IgD-negative memory B cell (primary cell): ENCODE data around the gene C10orf71. TPM values are rescaled to one million over a fixed set of nuclear protein-coding genes. Genes with fewer than 3 reads are reported as not detected.

Experiments
- H3K27ac Mint-ChIP-seq, 3 donors: one replicate each; pipeline ENCODE4 v1.8.0; 2020 to 2022; ENCODE audit warnings: mild to moderate bottlenecking in 3 of 3, mixed read lengths in 3 of 3, moderate library complexity in 1 of 3
- H3K27me3 Mint-ChIP-seq: one replicate; pipeline ENCODE4 v1.8.0; 2021; ENCODE audit warnings: mixed read lengths
- H3K36me3 Mint-ChIP-seq: one replicate; pipeline ENCODE4 v1.8.0; 2020; ENCODE audit warnings: mild to moderate bottlenecking, mixed read lengths
- H3K4me1 Mint-ChIP-seq, 3 donors: one replicate each; pipeline ENCODE4 v1.8.0; 2020 to 2022; ENCODE audit warnings: mixed read lengths in 3 of 3, mild to moderate bottlenecking in 1 of 3
- H3K4me3 Mint-ChIP-seq, 4 donors: one replicate each; pipeline ENCODE4 v1.8.0; 2020 to 2022; ENCODE audit warnings: mild to moderate bottlenecking in 4 of 4, mixed read lengths in 4 of 4, moderate library complexity in 3 of 4
- H3K9me3 Mint-ChIP-seq, 3 donors: one replicate each; pipeline ENCODE4 v1.8.0; 2020 to 2021; ENCODE audit warnings: mixed read lengths in 3 of 3, mild to moderate bottlenecking in 1 of 3
- polyA plus RNA-seq: library from polyadenylated mRNA; unstranded; fragments of 300-500 nt; fragmentation: Illumina TruSeq; gene quantifications from one replicate; pipeline ENCODE4 v1.2.3, GENCODE V29; 2021

C10orf71 gene
- polyA plus RNA-seq, 1 donor from 2014 or later: not detected

DNA sequence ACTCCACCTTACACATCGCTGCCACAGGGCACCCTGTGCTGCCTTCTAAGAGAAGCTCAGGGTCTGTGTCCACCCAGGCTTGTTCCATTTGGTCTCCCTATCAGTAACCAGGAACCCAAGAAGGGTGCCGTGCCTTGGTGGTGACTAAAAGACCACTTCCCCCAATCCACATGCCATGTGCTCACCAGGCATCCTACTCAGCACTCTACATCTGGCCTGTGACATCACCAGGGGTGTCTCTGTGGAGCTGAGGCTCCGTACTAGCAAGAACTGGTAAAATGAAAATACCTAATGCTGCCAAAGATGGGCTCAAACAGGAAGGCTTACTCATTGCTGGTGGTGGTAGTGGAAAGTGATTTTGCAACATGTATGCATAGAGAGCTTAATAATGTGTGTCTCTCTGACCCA, 19.0 kb upstream of the C10orf71 start:
- H3K36me3 Mint-ChIP-seq: peaks cover 2% of the 10 kb centered on the region
- H3K4me1 Mint-ChIP-seq: no peaks in the 10 kb centered on the region
- no peak overlapping the region for H3K4me3 Mint-ChIP-seq
- H3K27me3 Mint-ChIP-seq: peaks cover 14% of the 10 kb centered on the region
- no peaks in the 10 kb centered on the region for H3K9me3 Mint-ChIP-seq
- H3K27ac Mint-ChIP-seq: no peak overlapping the region

DNA sequence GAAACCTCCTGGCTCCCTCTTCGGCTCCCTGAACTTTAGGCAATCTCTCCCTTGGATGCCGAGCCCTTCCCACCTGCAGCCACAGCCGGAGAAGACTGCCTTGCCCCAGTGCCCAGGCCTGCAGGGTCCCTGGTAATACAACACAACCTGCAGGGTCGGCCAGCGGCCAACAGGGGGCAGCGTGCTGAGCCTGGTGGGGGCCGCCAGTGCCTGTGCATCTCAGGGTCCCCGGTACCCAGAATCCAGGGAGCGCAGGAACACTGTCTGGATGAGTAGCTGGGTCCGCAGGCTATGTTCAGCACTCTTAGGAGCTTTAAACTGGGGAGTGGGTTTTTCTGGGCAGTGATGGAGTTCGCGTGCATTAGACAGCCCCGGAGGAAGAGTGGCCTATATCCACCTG, 17.5 kb upstream of the C10orf71 start:
- no peaks in the 10 kb centered on the region for H3K4me1 Mint-ChIP-seq
- no peak overlapping the region for H3K27ac Mint-ChIP-seq
- H3K27me3 Mint-ChIP-seq: peaks cover 14% of the 10 kb centered on the region
- H3K36me3 Mint-ChIP-seq: peaks cover 2% of the 10 kb centered on the region
- H3K9me3 Mint-ChIP-seq: peaks cover 0 to 2% (median 0%) of the 10 kb centered on the region in 3 donors
- H3K4me3 Mint-ChIP-seq: no peak overlapping the region

DNA sequence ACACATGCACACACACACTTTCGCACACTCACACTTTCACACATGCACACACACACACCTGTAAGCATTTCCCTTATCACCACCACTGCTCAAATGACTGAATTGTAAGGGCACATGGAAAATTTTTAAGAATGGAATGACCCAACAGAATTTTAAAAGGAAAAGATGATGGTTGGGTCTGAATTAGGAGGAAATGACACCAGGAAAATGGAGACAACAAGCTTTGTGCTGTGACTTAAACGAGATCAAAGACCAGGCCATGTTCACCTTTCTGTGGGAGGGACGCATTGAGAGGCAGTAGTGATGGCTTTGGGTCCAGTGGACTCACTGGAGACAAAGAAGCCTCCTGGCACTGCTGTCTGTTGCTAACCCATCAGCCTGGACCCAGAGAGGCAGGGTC, 16.7 kb upstream of the C10orf71 start:
- Mint-ChIP-seq H3K4me3 (no peak overlapping the region), H3K27ac (no peak overlapping the region), H3K27me3 (peaks cover 14% of the 10 kb centered on the region), H3K36me3 (peaks cover 2% of the 10 kb centered on the region), H3K9me3 (peaks cover 0 to 2% (median 0%) of the 10 kb centered on the region in 3 donors), H3K4me1 (no peaks in the 10 kb centered on the region)

DNA sequence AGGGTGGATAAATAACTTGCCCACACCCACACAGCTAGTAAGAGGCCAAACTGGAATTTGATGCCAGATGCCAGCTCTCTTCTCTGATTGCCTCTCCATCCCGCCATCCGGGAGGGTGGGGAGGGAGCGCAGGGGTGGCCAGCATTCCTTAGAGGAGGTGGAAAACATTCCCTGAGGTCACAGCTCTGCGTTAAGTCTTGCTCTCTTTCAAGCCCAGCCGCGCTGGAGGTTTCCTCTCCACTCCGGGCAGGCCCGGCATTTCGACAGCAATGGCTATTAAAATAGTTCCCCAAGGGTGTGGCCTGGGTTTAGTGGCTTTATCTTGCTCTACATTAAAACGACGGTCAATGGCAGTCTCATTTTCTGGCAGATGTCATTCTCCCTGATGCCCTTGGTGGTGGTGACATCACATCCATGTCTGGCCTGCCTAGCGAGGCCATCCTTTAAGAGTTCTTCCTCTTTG, 16.1 kb upstream of the C10orf71 start:
- no peak overlapping the region for H3K27ac Mint-ChIP-seq
- H3K27me3 Mint-ChIP-seq: peaks cover 14% of the 10 kb centered on the region
- no peak overlapping the region for H3K4me3 Mint-ChIP-seq
- peaks cover 0 to 2% (median 0%) of the 10 kb centered on the region in 3 donors for H3K9me3 Mint-ChIP-seq
- no peaks in the 10 kb centered on the region for H3K4me1 Mint-ChIP-seq
- H3K36me3 Mint-ChIP-seq: peaks cover 2% of the 10 kb centered on the region

DNA sequence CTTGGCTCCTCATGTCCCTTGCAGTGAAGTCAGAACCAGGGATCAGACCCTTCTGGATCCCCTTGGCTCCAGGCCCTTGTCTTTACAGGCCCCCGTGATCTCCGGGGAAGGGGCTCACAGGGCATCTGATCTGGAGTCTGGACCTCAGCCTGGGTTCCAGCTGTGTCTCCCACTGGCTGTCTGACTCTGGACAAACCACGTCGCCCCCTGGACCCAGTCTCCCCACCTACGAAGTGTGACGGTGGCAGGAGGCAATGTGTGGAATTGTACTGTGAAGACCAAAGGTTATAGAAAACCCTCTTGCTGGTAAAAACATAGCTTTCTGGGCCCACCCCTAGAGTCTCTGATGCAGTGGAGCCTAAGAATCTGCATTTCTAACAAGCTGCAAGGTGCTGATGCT, 15.5 kb upstream of the C10orf71 start:
- peaks cover 0 to 2% (median 0%) of the 10 kb centered on the region in 3 donors for H3K9me3 Mint-ChIP-seq
- peaks cover 14% of the 10 kb centered on the region for H3K27me3 Mint-ChIP-seq
- no peak overlapping the region for H3K4me3 Mint-ChIP-seq
- H3K36me3 Mint-ChIP-seq: peaks cover 2% of the 10 kb centered on the region
- no peaks in the 10 kb centered on the region for H3K4me1 Mint-ChIP-seq
- no peak overlapping the region for H3K27ac Mint-ChIP-seq

DNA sequence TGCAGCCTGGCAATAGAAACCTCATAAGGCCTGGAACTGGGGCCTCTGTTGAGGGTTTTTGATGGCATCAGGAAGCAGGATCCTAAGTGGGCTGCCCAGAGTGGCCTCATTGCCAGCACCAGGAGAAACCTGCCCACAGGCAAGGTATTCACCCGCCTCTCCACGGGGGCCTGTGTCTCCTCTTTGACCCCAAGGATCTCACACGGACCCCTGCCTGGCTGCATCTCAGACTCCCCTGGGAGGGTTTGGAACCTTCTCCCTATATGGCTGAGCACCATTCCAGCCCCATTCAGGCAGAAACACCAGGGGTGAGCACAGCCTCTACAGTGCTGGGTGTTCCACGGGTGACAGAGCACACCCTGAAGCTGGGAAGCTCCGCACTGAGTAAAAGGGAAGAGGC, 14.6 kb upstream of the C10orf71 start:
- H3K36me3 Mint-ChIP-seq: peaks cover 2% of the 10 kb centered on the region
- no peaks in the 10 kb centered on the region for H3K4me1 Mint-ChIP-seq
- H3K9me3 Mint-ChIP-seq: peaks cover 0 to 2% (median 0%) of the 10 kb centered on the region in 3 donors
- H3K27me3 Mint-ChIP-seq: peaks cover 6% of the 10 kb centered on the region
- no peak overlapping the region for H3K4me3 Mint-ChIP-seq
- H3K27ac Mint-ChIP-seq: no peak overlapping the region

DNA sequence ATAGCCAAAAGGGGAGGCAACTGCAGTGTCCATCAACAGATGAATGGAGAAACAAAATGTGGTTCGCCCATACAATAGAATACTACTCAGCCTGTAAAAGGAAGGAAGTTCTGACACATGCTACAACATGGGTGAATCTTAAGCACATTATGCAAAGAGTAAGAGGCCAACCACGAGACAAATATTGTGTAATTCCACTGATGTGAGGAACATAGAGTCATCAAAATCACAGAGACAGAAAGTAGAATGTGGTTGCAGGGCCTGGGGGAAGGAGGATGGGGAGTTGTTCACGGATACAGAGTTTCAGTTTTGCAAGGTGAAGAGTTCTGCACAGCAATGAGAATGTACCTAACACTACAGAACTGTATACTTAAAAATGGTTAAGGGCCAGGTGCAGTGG, 13.7 kb upstream of the C10orf71 start:
- H3K27me3 Mint-ChIP-seq: peaks cover 3% of the 10 kb centered on the region
- no peak overlapping the region for H3K4me3 Mint-ChIP-seq
- no peaks in the 10 kb centered on the region for H3K4me1 Mint-ChIP-seq
- H3K36me3 Mint-ChIP-seq: no peaks in the 10 kb centered on the region
- H3K9me3 Mint-ChIP-seq: peaks cover 0 to 2% (median 0%) of the 10 kb centered on the region in 3 donors
- H3K27ac Mint-ChIP-seq: no peak overlapping the region

DNA sequence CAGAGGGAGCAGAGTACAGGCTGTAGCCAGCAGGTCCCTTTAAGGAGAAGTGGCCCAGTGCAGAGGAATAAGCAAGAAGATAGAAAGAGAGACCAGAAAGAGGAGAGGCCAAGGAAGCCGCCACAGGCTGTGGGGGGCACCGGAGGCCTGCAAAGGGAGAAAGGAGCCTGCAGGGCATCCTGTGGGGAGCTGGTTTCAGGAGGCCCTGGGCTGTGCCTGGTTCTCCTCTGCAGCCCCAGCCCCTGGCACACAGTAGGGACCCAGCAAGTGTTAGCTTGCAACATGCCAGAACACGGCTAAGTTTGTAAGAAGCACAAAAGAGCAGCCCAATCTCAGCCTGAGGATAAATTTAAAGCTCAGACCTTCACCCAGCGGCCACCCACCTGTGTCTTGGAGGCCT, 12.3 kb upstream of the C10orf71 start:
- Mint-ChIP-seq H3K4me1 (no peaks in the 10 kb centered on the region), H3K27ac (no peak overlapping the region), H3K4me3 (no peak overlapping the region), H3K36me3 (no peaks in the 10 kb centered on the region), H3K27me3 (peaks cover 5% of the 10 kb centered on the region), H3K9me3 (peaks cover 0 to 2% (median 0%) of the 10 kb centered on the region in 3 donors)

DNA sequence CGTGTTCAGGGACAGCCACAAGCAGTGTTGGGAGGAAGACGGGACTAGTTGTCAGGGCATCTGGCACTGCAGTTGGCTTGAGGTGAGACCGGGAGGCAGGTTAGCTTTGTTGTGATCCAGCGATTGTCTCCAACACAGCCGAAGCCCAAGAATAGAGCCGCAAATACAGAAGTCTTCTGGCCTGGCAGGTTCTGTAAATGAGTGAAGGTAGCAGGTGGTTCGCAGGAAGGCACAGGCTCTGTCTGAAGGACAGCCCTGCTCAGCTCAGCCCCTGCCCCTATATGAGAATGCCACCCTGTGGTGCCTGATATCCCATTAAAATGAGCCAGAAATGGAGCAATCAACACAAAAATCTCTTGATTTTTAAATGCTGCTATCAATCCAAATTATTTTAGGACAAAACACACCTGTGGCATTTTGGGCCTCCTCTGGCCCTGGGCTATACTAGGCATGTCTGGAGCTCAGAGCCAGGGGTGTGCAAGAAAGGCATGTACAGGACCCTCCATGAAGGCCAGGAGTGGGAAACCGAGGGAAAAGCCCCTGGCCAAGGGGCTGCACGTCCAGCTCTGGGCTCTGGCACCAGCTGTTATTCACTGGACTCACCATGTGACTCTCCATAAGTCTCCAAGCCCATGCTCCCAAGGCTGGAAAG, 11.2 kb upstream of the C10orf71 start:
- no peaks in the 10 kb centered on the region for H3K4me1 Mint-ChIP-seq
- no peak overlapping the region for H3K27ac Mint-ChIP-seq
- no peak overlapping the region for H3K4me3 Mint-ChIP-seq
- peaks cover 0 to 2% (median 0%) of the 10 kb centered on the region in 3 donors for H3K9me3 Mint-ChIP-seq
- H3K36me3 Mint-ChIP-seq: no peaks in the 10 kb centered on the region
- H3K27me3 Mint-ChIP-seq: peaks cover 4% of the 10 kb centered on the region

DNA sequence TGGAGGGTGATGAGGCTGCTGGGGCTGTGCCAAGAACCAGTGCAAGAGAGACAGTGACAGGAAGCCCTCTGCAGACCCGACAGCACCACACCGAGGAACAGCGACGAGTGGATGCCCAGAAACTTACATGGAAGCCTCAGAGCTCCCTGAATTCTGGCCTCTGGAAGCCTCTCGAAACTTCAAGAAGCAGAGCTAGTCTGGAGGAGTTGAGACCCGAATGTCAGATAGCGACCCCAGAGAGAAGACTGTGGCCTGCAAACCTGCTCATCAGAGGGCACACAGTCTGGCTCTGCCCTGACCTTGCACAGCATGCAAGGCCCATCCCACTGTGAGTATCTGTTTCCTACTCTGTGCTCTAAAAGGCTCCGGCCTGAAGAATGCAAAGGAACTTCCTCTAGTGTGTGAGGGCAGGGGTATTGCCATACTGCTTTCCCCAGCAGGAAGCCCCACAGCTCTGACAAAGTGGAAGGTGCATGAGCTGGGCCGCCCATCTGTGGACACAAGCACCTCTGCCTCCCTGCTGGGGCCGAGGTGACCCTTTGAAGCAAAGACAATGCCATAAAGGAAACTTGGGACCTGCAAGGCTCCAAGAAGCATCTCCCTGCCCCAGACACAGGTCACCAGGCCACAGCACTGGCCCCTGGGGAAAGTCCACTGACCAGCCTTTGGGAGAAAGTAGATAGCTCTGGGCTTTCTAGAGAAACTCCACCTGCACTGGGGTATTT, 10.5 kb upstream of the C10orf71 start:
- H3K36me3 Mint-ChIP-seq: no peaks in the 10 kb centered on the region
- H3K9me3 Mint-ChIP-seq: peaks cover 0 to 2% (median 0%) of the 10 kb centered on the region in 3 donors
- H3K27ac Mint-ChIP-seq: no peak overlapping the region
- H3K4me1 Mint-ChIP-seq: no peaks in the 10 kb centered on the region
- H3K27me3 Mint-ChIP-seq: peaks cover 4% of the 10 kb centered on the region
- no peak overlapping the region for H3K4me3 Mint-ChIP-seq

DNA sequence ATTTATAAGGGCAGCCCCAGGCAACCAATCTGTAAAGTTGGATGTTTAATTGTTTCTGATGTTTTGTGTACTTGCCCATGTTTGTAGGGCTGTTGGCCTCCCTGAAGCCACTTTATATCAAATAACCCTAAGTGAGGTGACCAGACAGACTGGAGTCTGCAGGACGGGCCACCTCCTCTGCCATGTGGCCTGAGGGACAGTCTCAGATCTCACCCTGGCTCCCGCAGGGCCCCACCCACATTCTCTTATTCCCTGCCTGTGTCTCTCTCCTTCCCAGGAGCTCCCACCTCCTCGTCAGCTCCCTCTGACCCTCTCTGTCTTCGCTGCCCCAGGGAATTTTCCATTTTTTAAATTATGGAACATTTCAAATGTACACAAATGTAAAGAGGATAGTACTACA, 9.5 kb upstream of the C10orf71 start:
- Mint-ChIP-seq H3K36me3 (no peaks in the 10 kb centered on the region), H3K27me3 (peaks cover 4% of the 10 kb centered on the region), H3K9me3 (peaks cover 0 to 2% (median 0%) of the 10 kb centered on the region in 3 donors), H3K27ac (no peak overlapping the region), H3K4me3 (no peak overlapping the region), H3K4me1 (no peaks in the 10 kb centered on the region)

DNA sequence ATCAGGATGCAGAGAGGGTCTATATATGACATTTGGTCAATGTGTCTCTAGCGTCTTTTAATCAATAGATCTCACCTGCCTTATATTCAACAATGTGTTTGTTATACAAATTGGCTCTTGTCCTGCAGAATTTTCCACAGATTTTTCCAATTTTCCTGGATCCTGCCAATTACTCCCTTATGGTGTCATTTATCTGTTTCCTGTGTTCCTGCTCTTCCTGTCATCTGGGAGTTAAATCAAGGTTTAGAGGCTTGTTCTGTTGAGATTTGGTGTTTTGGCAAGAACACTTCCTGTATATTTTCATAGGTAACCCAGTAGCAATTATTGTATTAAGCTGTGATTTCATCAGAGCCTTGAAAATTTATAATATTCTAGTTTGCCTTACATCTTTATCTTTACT, 8.8 kb upstream of the C10orf71 start:
- no peaks in the 10 kb centered on the region for H3K4me1 Mint-ChIP-seq
- no peak overlapping the region for H3K27ac Mint-ChIP-seq
- peaks cover 0 to 1% (median 0%) of the 10 kb centered on the region in 3 donors for H3K9me3 Mint-ChIP-seq
- H3K4me3 Mint-ChIP-seq: no peak overlapping the region
- no peaks in the 10 kb centered on the region for H3K36me3 Mint-ChIP-seq
- H3K27me3 Mint-ChIP-seq: peaks cover 4% of the 10 kb centered on the region

DNA sequence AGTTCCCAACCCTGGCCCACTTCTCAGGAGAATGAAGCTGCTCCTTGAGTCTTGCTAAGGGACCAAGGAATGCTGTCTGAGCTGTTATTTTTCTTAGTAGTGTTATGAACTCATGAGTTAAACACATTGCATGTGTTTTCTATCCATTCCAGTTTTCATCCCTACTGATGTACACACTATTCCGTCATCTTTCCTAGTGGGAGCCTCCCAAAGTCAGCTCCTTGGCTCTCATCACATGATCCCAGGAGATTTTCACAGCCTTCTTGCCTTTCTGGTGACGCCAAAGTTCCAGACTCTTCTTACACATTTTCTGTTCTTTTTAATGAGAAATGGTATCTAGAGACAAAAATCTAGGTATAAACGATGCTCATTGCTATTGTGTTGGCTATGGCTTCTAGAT, 8.4 kb upstream of the C10orf71 start:
- H3K4me3 Mint-ChIP-seq: no peak overlapping the region

DNA sequence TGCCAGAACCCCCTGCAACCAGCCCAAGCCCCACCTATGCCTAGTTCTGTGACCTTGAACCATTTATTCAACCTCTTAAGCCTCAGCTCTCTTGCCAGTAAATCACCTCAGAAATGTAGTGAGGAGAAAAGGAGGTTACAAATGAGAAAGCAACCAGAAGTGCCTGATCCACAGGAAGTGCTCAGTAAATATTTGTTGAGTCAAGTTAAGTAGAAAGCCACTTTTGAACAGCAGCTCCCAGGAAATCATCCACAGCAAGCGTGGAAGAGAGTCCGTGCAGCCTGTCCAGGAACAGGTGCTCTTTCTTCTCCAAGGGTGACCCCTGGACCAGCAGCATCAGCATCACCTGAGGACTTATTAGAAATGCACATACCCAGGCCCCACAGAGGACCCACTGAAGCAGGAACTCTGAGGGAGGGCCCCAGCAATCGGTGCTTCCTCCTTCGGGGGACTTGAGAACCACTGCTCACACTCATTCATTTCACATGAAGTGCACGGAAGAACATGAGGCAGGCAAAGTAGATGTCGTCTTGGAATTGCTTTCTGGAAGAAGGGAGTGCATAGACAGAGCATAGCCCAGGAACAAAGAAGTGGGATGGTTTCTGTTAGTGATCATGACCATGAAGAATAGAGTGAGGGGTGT, 6.3 kb upstream of the C10orf71 start:
- Mint-ChIP-seq H3K4me1 (no peaks in the 10 kb centered on the region), H3K36me3 (no peaks in the 10 kb centered on the region), H3K27ac (no peak overlapping the region), H3K9me3 (no peaks in the 10 kb centered on the region), H3K27me3 (peaks cover 4% of the 10 kb centered on the region), H3K4me3 (no peak overlapping the region)

More for the DNA sequence above, 8.4 kb upstream of the C10orf71 start:
- Mint-ChIP-seq H3K9me3 (no peaks in the 10 kb centered on the region), H3K27ac (no peak overlapping the region), H3K4me1 (no peaks in the 10 kb centered on the region), H3K36me3 (no peaks in the 10 kb centered on the region), H3K27me3 (peaks cover 4% of the 10 kb centered on the region)

DNA sequence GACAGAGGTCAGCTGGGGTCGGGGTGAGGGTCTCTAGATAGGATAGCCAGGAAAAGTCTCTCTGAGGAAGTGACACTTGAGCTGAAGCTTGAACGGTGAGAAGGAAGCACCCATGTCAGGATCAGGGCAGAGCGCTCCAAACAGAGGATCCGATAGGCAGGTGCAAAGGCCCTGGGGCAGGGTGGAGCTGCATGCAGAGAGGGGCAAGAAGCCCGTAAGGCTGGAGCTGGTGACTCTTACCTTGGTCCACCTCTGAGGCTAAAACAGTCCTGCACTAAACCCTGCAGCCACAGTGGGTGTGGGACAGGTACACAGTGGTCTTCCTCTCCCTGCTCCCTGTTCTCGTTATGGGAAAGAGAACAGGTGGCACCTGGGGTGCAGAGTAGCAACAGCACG, 5.8 kb upstream of the C10orf71 start:
- no peak overlapping the region for H3K4me3 Mint-ChIP-seq
- H3K36me3 Mint-ChIP-seq: no peaks in the 10 kb centered on the region
- H3K4me1 Mint-ChIP-seq: peaks cover 0 to 3% (median 2%) of the 10 kb centered on the region in 3 donors
- H3K27me3 Mint-ChIP-seq: peaks cover 4% of the 10 kb centered on the region
- H3K27ac Mint-ChIP-seq: no peak overlapping the region
- no peaks in the 10 kb centered on the region for H3K9me3 Mint-ChIP-seq
